GM12873 (cell line): ENCODE data around the gene WWOX.

Experiments
- TF ChIP-seq, protein P1 (sequence below): IDR thresholded peaks from 2 replicates; pipeline ENCODE4 v1.5.1; 2012; ENCODE audit warnings: low read depth, mild to moderate bottlenecking, moderate library complexity, low read length, control low read depth; ENCODE audit not compliant: insufficient read depth; ENCODE audit errors: missing control alignments

Gene WWOX

DNA sequence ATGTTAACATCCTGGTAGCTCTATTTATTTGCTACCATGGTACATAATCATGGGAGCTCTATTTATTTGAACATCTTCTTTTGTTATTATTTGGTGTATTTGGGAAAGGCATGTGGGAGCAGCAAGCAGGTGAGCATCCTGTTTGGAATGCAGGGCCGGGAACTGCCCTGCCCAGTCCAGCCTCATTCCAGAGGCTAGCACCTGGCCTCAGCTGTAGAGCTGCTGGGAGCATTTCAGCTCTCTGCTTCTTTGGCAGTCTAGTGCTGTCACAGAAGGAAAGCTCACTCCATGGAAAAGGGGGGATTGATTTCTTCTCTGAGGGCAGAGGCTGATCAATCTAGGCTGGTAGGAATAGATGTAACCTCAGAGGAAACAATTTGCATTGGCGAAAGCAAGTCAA lies 112.5 kb downstream of the WWOX start:
- TF ChIP-seq, protein P1, sequence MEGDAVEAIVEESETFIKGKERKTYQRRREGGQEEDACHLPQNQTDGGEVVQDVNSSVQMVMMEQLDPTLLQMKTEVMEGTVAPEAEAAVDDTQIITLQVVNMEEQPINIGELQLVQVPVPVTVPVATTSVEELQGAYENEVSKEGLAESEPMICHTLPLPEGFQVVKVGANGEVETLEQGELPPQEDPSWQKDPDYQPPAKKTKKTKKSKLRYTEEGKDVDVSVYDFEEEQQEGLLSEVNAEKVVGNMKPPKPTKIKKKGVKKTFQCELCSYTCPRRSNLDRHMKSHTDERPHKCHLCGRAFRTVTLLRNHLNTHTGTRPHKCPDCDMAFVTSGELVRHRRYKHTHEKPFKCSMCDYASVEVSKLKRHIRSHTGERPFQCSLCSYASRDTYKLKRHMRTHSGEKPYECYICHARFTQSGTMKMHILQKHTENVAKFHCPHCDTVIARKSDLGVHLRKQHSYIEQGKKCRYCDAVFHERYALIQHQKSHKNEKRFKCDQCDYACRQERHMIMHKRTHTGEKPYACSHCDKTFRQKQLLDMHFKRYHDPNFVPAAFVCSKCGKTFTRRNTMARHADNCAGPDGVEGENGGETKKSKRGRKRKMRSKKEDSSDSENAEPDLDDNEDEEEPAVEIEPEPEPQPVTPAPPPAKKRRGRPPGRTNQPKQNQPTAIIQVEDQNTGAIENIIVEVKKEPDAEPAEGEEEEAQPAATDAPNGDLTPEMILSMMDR: no peak

DNA sequence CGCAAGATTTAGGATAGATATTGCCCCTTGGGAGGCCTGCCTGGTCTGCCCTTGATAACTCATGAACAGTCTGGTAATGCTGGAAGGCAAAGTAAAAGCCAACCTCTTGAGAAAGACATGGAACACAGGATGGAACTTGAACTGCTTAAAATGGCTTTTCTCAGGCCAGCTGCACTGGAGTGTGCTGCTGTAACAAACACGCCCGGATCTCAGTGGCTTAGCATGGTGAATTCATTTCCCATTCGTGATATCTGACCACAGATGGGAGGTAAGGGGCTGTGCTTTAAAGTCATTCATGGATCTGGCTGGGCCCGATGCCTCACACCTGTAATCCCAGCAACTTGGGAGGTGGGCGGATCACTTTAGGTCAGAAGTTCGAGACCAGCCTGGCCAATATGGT lies 113.2 kb downstream of the WWOX start:
- TF ChIP-seq, protein P1: no peak

DNA sequence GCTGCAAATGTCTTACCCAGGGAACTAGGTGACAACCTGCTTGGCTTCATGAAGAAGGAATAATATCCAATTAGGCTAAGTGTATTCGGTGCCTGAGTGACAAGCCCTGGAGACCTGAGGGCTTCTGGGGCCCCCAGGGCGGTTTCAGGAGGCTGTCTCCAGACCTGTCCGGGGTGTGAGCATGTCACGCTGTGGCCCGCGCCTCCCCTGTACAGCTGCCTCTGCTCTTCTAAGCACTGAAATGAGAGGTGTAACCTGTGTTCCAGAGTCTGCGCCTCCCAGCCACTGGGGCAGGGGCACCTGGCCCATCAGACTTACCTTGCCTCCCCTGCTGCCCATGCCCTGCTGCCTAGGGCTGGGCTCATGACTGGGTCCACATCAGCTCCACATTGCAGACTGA lies 114.3 kb downstream of the WWOX start:
- TF ChIP-seq, protein P1: no peak

DNA sequence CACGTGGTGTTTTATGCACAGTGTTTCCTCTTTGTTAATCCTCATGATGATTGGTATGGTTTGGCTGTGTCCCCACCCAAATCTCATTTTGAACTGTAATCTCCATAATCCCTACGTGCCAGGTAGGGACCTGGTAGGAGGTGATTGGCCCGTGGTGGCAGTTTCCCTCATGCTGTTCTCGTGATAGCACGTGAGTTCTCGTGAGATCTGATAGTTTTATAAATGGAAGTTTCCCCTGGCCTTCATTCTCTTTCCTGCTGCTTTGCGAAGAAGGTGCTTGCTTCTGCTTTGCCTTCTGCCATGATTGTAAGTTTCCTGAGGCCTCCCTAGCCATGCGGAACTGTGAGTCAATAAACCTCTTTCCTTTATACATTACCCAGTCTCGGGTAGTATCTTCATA lies 115.8 kb downstream of the WWOX start:
- TF ChIP-seq, protein P1: no peak

DNA sequence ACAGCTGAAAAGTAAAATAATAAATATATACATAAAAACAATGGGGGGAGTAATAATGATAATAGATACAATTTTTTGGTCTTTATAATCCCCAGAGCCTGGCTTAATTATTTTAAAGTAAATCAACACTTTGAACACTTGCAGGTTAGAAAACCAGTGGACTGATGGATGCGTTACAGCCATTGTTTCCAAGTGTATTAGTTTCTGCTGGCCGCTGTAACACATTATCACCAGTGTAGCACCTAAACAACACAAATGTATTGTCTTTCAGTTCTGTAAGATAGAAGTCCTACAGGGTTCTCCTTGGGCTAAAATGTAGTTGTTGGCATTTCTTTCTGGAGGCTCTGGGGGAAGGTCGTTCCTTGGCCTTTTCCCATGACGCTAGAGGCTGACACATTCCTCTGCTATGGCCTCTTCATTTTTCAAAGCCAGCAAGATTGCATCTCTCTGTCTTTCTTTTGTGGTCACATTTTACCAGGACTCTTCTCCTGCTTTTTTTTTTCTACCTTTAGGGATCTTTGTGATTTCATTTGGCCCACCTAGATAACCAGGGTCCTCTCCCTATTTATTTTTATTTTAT lies 116.8 kb downstream of the WWOX start:
- TF ChIP-seq, protein P1: no peak

DNA sequence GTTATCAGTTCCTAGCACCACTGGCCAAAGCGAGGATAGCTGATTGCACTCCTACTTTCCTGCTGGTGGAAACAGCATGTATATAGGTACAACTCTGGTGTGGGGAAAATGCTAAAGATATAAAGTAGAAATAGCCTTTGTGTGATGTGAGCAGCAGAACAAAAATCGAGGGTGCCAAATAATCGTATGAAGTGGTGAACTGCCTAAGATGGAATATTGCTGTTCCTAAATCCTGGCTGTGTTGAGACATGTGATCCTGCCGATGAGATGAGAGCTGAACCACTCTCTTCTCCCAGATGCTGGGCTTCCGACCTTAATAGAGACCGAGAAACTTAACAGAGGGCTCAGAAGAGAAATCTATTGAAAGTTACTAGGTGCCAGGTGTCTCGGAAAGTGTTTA lies 117.8 kb downstream of the WWOX start:
- TF ChIP-seq, protein P1: no peak

DNA sequence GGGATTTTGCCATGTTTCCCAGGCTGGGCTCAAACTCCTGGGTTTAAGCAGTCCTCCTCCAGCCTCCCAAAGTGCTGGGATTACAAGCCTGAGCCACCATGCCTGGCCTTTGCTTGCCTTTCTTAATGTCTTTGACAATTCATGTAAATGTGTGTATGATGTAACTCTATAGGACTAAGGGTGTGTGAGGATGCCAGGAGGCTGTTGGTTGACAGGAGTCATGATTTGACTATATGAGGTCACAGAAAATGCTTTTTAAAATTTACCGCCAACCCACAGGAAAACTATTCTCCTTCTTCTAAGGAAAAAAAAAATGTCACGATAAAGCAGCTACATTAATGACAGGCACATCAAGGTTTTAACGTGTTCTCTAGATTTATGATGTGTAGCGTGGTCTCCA lies 118.8 kb downstream of the WWOX start:
- TF ChIP-seq, protein P1: no peak
